RWPE1 (cell line): Measurements from ENCODE around the gene PTGDS.
A peak's percentile ranks its signal among the peaks of the same experiment; 100 is the strongest.

Source experiments
- CTCF ChIA-PET: fragments of 350-600 bp; sonication (Branson Sonifier 250); formaldehyde crosslinking; extraction: SDS; loops from one replicate; lab custom pipeline; 2021; lab: Yijun Ruan, JAX
- POLR2A ChIA-PET: fragments of 400-600 bp; formaldehyde crosslinking; extraction: SDS; loops from one replicate; lab custom pipeline; 2020; ENCODE audit warnings: antibody characterized with exemption; ENCODE audit not compliant: low non-redundant PET; lab: Yijun Ruan, JAX
- DNase-seq: peaks from one replicate; pipeline ENCODE4 v3.0.0; 2012; ENCODE audit warnings: low spot score
- H3K27ac ChIP-seq: fragments of 450-650 bp; 2 replicates; pipeline ENCODE4 v1.5.1; 2017
- CTCF ChIP-seq: fragments of 450-650 bp; conservative IDR thresholded peaks from 2 replicates; pipeline ENCODE4 v1.5.1; 2017; ENCODE audit warnings: low read depth, mild to moderate bottlenecking

Gene PTGDS

GRCh38 chr9:136974817-136975535, 2.3 kb upstream of the PTGDS start:
- POLR2A ChIA-PET, result interaction anchor here (0.6 to 1.0 kb wide), 2 partner anchors 17 to 89 kb away, joined by 6 to 9 read pairs; partner anchors contain the start of gene PAXX
- H3K27ac ChIP-seq, result peak overlapping the region; percentile 80
- DNase-seq, result peak; percentile 57
- CTCF ChIA-PET, result interaction anchor here (0.6 to 1.8 kb wide), 8 partner anchors 10 to 118 kb away, joined by 3 to 6 read pairs (median 4); partner anchors contain the start of gene NPDC1
- TF ChIP-seq CTCF, result no peak

- POLR2A ChIA-PET, result interaction anchor here (0.6 to 1.0 kb wide), 2 partner anchors 17 to 89 kb away, joined by 6 to 9 read pairs; partner anchors contain the start of gene PAXX
- no peak; the same call in 1 of the 2 replicates for TF ChIP-seq CTCF
- no peak for DNase-seq
- CTCF ChIA-PET, result interaction anchor here (0.6 to 1.8 kb wide), 8 partner anchors 17 to 258 kb away, joined by 3 to 6 read pairs (median 3); partner anchors contain the start of gene PAXX
- peak overlapping the region; percentile 80 for H3K27ac ChIP-seq
Observed at GRCh38 chr9:136975644-136976043, 1.7 kb upstream of the PTGDS start.

- POLR2A ChIA-PET, result interaction anchor here (0.5 to 0.6 kb wide), 2 partner anchors 24 to 125 kb away, joined by 3 read pairs; no protein-coding TSS in a partner anchor
- CTCF ChIA-PET, result no interaction called here
- DNase-seq, result no peak
- peak overlapping the region; percentile 80 for H3K27ac ChIP-seq
- no peak for TF ChIP-seq CTCF
Observed at GRCh38 chr9:136977649-136978072, 357 bp downstream of the PTGDS start.

GRCh38 chr9:136978073-136978864, 965 bp downstream of the PTGDS start:
- CTCF ChIA-PET, result interaction anchor here (0.6 to 1.0 kb wide), 3 partner anchors 57 to 282 kb away, joined by 3 to 5 read pairs (median 5); no protein-coding TSS in a partner anchor
- POLR2A ChIA-PET, result interaction anchor here (0.5 to 1.2 kb wide), 6 partner anchors 10 to 125 kb away, joined by 3 to 5 read pairs (median 3); partner anchors contain the start of gene CLIC3
- no peak for TF ChIP-seq CTCF
- peak; percentile 100 for DNase-seq
- H3K27ac ChIP-seq, result peak overlapping the region; percentile 80

- peak overlapping the region; percentile 57 for H3K27ac ChIP-seq
- TF ChIP-seq CTCF, result no peak
- no peak for DNase-seq
- CTCF ChIA-PET, result interaction anchor here (1.0 kb wide), 1 partner anchor 56 kb away, joined by 5 read pairs; no protein-coding TSS in a partner anchor
- POLR2A ChIA-PET, result interaction anchor here (0.6 to 1.2 kb wide), 3 partner anchors 10 to 17 kb away, joined by 3 to 5 read pairs (median 3); partner anchors contain the start of gene CLIC3
Observed at GRCh38 chr9:136978865-136979544, 1.7 kb downstream of the PTGDS start.
